CD8-positive, alpha-beta memory T cell (primary cell): ENCODE measurements around the gene SMAD7. TPM values are rescaled to one million over a fixed set of nuclear protein-coding genes. Genes with fewer than 3 reads are reported as not detected.

Source experiments
- CTCF ChIA-PET: fragments of 350-600 bp; sonication (Branson Sonifier 250); formaldehyde crosslinking; loops from one replicate; lab custom pipeline; 2021; ENCODE audit warnings: antibody characterized with exemption; lab: Charles Lee
- POLR2A ChIA-PET: fragments of 350-600 bp; sonication (Branson Sonifier 250); formaldehyde crosslinking; loops from one replicate; lab custom pipeline; 2021; ENCODE audit warnings: antibody characterized with exemption; lab: Charles Lee
- DNase-seq, 5 donors: peaks; one replicate each; pipeline versions ENCODE4 v3.0.0 to v3.0.0-alpha.2; 2020 to 2022; ENCODE audit warnings: mixed read lengths in 1 of 5
- H3K27ac ChIP-seq: one replicate; pipeline ENCODE4 v1.7.0; 2013; ENCODE audit warnings: low read depth, mild to moderate bottlenecking, low read length, moderate library complexity
- H3K27me3 ChIP-seq: 2 replicates; pipeline ENCODE4 v1.7.0; 2013; ENCODE audit warnings: low read length, mild to moderate bottlenecking; ENCODE audit not compliant: insufficient read depth, poor library complexity, severe bottlenecking
- H3K36me3 ChIP-seq: 2 replicates; pipeline ENCODE4 v1.7.0; 2013; ENCODE audit warnings: mild to moderate bottlenecking, low read length, moderate library complexity; ENCODE audit not compliant: insufficient read depth
- H3K4me1 ChIP-seq: 2 replicates; pipeline ENCODE4 v1.7.0; 2013; ENCODE audit warnings: mild to moderate bottlenecking, low read length, moderate library complexity; ENCODE audit not compliant: insufficient read depth
- H3K4me3 ChIP-seq: 2 replicates; pipeline ENCODE4 v1.7.0; 2013; ENCODE audit warnings: mild to moderate bottlenecking, low read length
- H3K9me3 ChIP-seq: 2 replicates; pipeline ENCODE4 v1.7.0; 2013; ENCODE audit warnings: mild to moderate bottlenecking, low read length
- H3K27ac Mint-ChIP-seq, 8 donors: one replicate each; pipeline ENCODE4 v1.8.0; 2020 to 2021; ENCODE audit warnings: mixed read lengths in 8 of 8, mild to moderate bottlenecking in 6 of 8, inconsistent platforms in 3 of 8, moderate library complexity in 3 of 8
- H3K27me3 Mint-ChIP-seq, 2 donors: one replicate each; pipeline ENCODE4 v1.8.0; 2020 to 2021; ENCODE audit warnings: mixed read lengths in 2 of 2, mild to moderate bottlenecking in 1 of 2, moderate library complexity in 1 of 2
- H3K36me3 Mint-ChIP-seq, 3 donors: one replicate each; pipeline ENCODE4 v1.8.0; 2020 to 2021; ENCODE audit warnings: mixed read lengths in 3 of 3, inconsistent platforms in 1 of 3, mild to moderate bottlenecking in 1 of 3
- H3K4me1 Mint-ChIP-seq, 3 donors: one replicate each; pipeline ENCODE4 v1.8.0; 2020 to 2021; ENCODE audit warnings: mixed read lengths in 3 of 3, inconsistent platforms in 1 of 3, mild to moderate bottlenecking in 1 of 3
- H3K4me3 Mint-ChIP-seq, 7 donors: one replicate each; pipeline ENCODE4 v1.8.0; 2020 to 2021; ENCODE audit warnings: mixed read lengths in 7 of 7, mild to moderate bottlenecking in 6 of 7, moderate library complexity in 4 of 7, inconsistent platforms in 2 of 7
- H3K9me3 Mint-ChIP-seq, 5 donors: one replicate each; pipeline ENCODE4 v1.8.0; 2020 to 2022; ENCODE audit warnings: mixed read lengths in 5 of 5, mild to moderate bottlenecking in 3 of 5, moderate library complexity in 2 of 5, inconsistent platforms in 1 of 5
- polyA plus RNA-seq: library from polyadenylated mRNA; unstranded; fragments of 300-500 nt; fragmentation: Illumina TruSeq; gene quantifications from one replicate; pipeline ENCODE4 v1.2.3, GENCODE V29; 2021
- total RNA-seq, 2 experiments: library from RNA; stranded (reverse); gene quantifications; one replicate each; pipeline ENCODE4 v1.2.3, GENCODE V29; 2021

Gene SMAD7
- total and polyA plus RNA-seq, 3 experiments from 2014 or later: 7.0 to 23.3 (median 23.3) TPM

DNA sequence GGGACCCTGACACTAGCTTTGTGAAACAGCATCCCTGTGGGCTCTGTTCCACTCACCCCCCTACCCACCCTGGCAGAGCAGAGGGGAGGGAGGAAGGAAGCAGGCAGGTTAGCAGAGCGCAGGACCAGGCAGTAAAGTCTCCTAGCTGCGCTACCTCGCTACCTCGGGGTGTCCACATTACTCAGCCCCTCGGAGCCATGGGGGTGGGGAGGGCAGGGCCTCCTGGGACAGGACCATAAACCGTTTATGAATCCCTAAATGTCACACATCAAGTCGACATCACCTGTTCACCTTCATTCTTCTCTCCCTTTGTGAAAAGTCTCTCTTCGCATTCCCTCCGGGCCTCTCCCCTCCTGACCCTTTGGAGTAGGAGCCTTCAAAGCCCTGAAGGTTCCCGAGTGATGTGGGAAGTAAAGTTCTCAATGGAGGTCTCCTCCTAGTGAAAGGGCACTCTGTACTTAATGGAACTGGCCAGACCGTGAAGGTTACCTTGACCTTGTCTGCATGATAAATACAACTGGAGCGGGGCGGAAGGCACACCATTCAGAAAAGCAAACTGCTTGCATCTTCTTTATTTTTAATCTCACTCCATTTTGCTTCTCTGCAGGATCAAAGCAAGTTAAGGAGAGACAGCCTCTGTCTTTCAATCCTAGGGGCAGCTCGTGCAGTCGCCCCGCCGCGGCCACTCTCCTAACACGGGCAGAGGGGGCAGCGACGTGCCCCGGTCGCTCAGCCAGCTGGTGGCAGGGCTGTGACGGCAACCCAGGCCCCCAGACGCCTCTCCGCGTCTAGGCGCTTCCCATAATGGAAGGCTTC, 23.7 kb upstream of the SMAD7 start:
- Mint-ChIP-seq H3K27me3 (peaks cover 14 to 17% of the 10 kb centered on the region in 2 donors), H3K4me1 (peaks cover 9 to 12% (median 12%) of the 10 kb centered on the region in 3 donors), H3K27ac (peak overlapping the region in 4 of 8 donors; percentile 48 to 76 (median 62)), H3K9me3 (no peaks in the 10 kb centered on the region), H3K36me3 (no peaks in the 10 kb centered on the region), H3K4me3 (peak overlapping the region; percentile 77 to 89 (median 84))
- peaks cover 9% of the 10 kb centered on the region for H3K4me1 ChIP-seq
- no peak overlapping the region for H3K4me3 ChIP-seq
- ChIA-PET CTCF (no interaction called here), POLR2A (no interaction called here)
- no peaks in the 10 kb centered on the region for H3K36me3 ChIP-seq
- H3K9me3 ChIP-seq: no peaks in the 10 kb centered on the region
- no peak for DNase-seq
- no peaks in the 10 kb centered on the region for H3K27me3 ChIP-seq
- H3K27ac ChIP-seq: no peak overlapping the region

DNA sequence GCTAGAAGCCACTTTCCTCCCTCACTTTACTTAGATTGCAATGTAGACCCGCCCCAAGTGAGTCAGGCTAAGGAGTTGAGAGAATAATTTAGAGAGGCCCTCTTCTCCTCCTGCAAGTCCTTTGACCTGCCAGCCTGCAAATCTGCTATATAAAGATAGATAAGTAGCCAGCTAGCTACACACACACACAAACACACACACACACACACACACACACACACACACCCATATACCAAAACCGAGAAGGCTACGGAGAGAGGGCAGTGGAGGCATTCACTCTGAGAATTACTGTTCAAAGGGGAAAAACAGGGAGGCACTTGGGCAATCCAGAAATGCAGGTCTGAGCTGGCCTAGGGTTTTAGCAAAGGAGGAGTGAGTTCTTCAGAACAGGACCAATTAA, 23.0 kb upstream of the SMAD7 start:
- Histone ChIP-seq H3K4me1 (peaks cover 9% of the 10 kb centered on the region), H3K4me3 (no peak overlapping the region), H3K27ac (no peak overlapping the region), H3K9me3 (no peaks in the 10 kb centered on the region), H3K27me3 (no peaks in the 10 kb centered on the region), H3K36me3 (no peaks in the 10 kb centered on the region)
- peaks cover 9 to 12% (median 12%) of the 10 kb centered on the region in 3 donors for H3K4me1 Mint-ChIP-seq
- no peaks in the 10 kb centered on the region for H3K9me3 Mint-ChIP-seq
- CTCF ChIA-PET: no interaction called here
- H3K27ac Mint-ChIP-seq: peak overlapping the region in 4 of 8 donors; percentile 35 to 67 (median 51)
- peaks cover 10 to 13% of the 10 kb centered on the region in 2 donors for H3K27me3 Mint-ChIP-seq
- H3K36me3 Mint-ChIP-seq: no peaks in the 10 kb centered on the region
- peak overlapping the region in 6 of 7 donors; percentile 37 to 76 (median 44) for H3K4me3 Mint-ChIP-seq
- DNase-seq: no peak
- POLR2A ChIA-PET: no interaction called here

DNA sequence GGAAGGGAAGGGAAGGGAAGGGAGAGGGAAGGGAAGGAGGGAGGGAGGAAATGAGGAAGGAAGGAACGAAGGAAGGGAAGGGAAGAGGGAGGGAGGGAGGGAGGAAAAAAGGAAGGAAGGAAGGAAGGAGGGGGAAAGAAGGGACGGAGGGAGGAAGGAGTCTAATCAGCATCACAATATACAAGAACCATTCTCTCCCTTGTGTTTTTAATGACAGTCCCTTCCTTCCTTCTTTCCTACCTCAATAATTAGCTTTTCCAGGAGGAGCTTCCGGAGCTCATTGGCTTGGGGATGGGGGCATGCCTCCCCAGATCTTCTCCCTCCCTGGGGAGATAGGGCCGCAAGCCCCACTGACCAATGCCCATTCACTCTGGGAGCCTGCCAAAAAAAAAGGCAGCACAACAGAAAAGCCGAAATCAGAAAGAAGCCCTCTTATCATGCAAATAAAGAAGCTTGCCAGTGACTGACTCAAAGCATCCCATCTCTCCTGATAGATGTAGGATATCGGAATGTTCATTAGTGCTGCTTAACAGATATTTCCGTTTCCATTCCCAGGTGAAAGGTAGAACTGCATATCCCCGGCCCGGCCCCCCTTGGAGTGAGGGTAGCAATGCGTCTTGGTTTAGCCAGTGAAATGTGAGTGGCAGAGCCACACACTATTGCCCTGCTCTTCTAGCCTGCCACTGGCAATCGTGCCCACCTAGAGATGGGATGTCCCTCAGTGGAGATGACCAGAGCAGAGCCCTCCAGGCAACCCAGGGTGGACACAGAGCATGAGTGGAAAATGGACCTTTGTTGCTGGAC, 17.8 kb upstream of the SMAD7 start:
- Mint-ChIP-seq H3K4me1 (peaks cover 0 to 2% (median 0%) of the 10 kb centered on the region in 3 donors), H3K9me3 (no peaks in the 10 kb centered on the region), H3K27ac (peak overlapping the region in 2 of 8 donors; percentile 66 to 76), H3K36me3 (no peaks in the 10 kb centered on the region), H3K27me3 (no peaks in the 10 kb centered on the region), H3K4me3 (no peak overlapping the region)
- Histone ChIP-seq H3K27ac (no peak overlapping the region), H3K9me3 (no peaks in the 10 kb centered on the region), H3K36me3 (no peaks in the 10 kb centered on the region), H3K27me3 (no peaks in the 10 kb centered on the region), H3K4me1 (no peaks in the 10 kb centered on the region), H3K4me3 (no peak overlapping the region)
- CTCF ChIA-PET: interaction anchor here (1.4 to 1.8 kb wide), 3 partner anchors 15 to 192 kb away, joined by 4 to 8 read pairs (median 4); no protein-coding TSS in a partner anchor
- POLR2A ChIA-PET: no interaction called here
- no peak for DNase-seq

DNA sequence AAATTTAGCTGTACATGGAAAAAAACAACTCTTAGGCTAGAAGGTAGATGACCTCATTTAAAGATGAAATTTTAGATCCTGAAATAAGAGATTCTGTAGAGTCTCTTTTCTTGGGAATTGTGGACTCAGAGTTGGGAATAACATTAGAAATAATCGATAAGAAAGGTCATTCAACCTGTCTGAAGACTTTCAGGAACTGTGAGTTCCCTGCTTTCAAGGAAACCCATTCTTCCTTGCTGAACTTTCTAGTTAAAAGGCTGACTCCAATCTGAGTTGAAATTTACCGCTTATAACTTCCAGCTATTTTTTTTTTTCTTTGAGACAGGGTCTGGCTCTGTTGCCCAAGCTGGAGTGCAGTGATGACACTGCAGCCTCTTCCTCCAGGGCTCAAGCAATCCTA, 16.8 kb upstream of the SMAD7 start:
- Mint-ChIP-seq H3K9me3 (no peaks in the 10 kb centered on the region), H3K27me3 (peaks cover under 1 to 1% of the 10 kb centered on the region in 2 donors), H3K4me1 (peaks cover 4 to 12% (median 10%) of the 10 kb centered on the region in 3 donors), H3K4me3 (peak overlapping the region in 1 of 7 donors; percentile 23), H3K36me3 (no peaks in the 10 kb centered on the region), H3K27ac (no peak overlapping the region)
- Histone ChIP-seq H3K9me3 (no peaks in the 10 kb centered on the region), H3K27me3 (no peaks in the 10 kb centered on the region), H3K36me3 (no peaks in the 10 kb centered on the region), H3K4me3 (no peak overlapping the region), H3K4me1 (no peaks in the 10 kb centered on the region), H3K27ac (no peak overlapping the region)
- CTCF ChIA-PET: interaction anchor here (1.4 to 1.8 kb wide), 3 partner anchors 14 to 191 kb away, joined by 4 to 8 read pairs (median 4); no protein-coding TSS in a partner anchor
- POLR2A ChIA-PET: no interaction called here
- DNase-seq: no peak

DNA sequence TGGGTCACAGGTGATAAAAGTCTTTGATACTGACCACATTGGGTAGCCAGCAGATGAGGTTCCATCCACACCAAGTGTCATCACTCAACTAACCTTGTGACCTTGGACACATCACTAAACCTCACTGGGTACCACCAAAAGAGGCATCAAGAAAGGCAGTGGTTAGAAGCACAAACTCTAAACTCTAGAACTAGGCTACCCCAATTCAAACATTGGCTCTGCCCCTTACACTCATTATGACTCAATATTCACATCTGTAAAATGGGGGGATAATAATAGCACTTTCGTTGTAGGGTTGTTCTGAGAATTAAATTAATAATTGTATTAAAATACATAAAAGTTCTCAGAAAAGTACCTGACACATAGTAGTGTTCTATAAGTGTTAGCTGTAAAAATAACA, 15.8 kb upstream of the SMAD7 start:
- ChIA-PET CTCF (interaction anchor here (1.7 kb wide), 1 partner anchor 54 kb away, joined by 4 read pairs; no protein-coding TSS in a partner anchor), POLR2A (interaction anchor here (0.7 kb wide), 1 partner anchor 9 kb away, joined by 3 read pairs; no protein-coding TSS in a partner anchor)
- peaks cover 4 to 18% (median 14%) of the 10 kb centered on the region in 3 donors for H3K4me1 Mint-ChIP-seq
- H3K9me3 Mint-ChIP-seq: no peaks in the 10 kb centered on the region
- H3K27ac ChIP-seq: no peak overlapping the region
- no peak overlapping the region for H3K4me3 ChIP-seq
- no peak overlapping the region for H3K4me3 Mint-ChIP-seq
- peaks cover 4 to 6% of the 10 kb centered on the region in 2 donors for H3K27me3 Mint-ChIP-seq
- no peaks in the 10 kb centered on the region for H3K36me3 Mint-ChIP-seq
- H3K27ac Mint-ChIP-seq: no peak overlapping the region
- H3K36me3 ChIP-seq: no peaks in the 10 kb centered on the region
- DNase-seq: no peak
- H3K27me3 ChIP-seq: no peaks in the 10 kb centered on the region
- no peaks in the 10 kb centered on the region for H3K9me3 ChIP-seq
- no peaks in the 10 kb centered on the region for H3K4me1 ChIP-seq

DNA sequence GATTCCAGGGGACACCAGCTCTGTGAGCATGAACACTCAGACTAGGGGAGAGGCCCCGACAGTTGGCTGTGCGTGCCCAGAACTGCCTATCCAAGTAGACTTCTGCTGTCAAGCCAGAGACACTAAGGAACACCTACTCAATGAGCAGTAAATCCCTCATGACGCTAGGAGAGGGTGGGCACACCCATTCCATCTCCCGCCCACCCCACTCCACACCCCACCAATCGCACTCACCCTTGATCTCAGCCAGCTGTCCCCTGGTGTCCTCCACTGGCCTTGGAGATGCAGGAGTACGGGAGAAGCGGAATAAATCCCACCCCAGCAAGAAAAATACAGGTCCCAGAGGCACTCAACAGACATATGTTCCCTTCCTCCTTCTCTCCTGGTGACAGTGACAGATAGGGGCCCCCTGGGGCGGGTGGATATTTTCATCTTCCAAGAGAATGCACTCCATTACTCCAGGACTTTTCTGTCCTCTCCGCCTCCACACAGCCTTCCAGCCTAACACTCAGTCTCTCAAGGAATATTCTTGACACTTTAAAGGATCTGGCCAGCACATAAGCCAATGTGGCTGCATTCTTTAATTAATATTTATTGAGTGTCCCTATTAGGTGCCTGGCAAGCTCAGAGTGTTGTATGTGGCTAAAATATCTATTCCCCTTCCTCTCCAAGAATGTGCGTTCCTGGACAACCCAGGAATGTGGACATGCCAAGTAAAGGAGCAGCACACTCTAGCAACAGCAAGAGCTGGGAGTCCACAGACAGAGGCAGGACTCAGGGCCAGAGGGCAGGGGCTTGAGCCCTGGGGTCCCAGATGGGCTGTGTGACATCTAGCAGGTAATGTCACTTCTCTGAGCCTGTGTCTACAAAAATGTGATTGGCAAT, 13.1 kb upstream of the SMAD7 start:
- Histone ChIP-seq H3K9me3 (no peaks in the 10 kb centered on the region), H3K4me1 (no peaks in the 10 kb centered on the region), H3K4me3 (no peak overlapping the region), H3K27ac (no peak overlapping the region), H3K27me3 (no peaks in the 10 kb centered on the region), H3K36me3 (no peaks in the 10 kb centered on the region)
- Mint-ChIP-seq H3K36me3 (no peaks in the 10 kb centered on the region), H3K4me3 (no peak overlapping the region), H3K4me1 (peaks cover 4 to 18% (median 14%) of the 10 kb centered on the region in 3 donors), H3K27ac (peak overlapping the region in 1 of 8 donors; percentile 71), H3K9me3 (no peaks in the 10 kb centered on the region), H3K27me3 (peaks cover 4 to 8% of the 10 kb centered on the region in 2 donors)
- CTCF ChIA-PET: interaction anchor here (1.1 kb wide), 1 partner anchor 26 kb away, joined by 3 read pairs; no protein-coding TSS in a partner anchor
- POLR2A ChIA-PET: interaction anchor here (1.1 kb wide), 1 partner anchor 9 kb away, joined by 3 read pairs; no protein-coding TSS in a partner anchor
- DNase-seq: no peak

DNA sequence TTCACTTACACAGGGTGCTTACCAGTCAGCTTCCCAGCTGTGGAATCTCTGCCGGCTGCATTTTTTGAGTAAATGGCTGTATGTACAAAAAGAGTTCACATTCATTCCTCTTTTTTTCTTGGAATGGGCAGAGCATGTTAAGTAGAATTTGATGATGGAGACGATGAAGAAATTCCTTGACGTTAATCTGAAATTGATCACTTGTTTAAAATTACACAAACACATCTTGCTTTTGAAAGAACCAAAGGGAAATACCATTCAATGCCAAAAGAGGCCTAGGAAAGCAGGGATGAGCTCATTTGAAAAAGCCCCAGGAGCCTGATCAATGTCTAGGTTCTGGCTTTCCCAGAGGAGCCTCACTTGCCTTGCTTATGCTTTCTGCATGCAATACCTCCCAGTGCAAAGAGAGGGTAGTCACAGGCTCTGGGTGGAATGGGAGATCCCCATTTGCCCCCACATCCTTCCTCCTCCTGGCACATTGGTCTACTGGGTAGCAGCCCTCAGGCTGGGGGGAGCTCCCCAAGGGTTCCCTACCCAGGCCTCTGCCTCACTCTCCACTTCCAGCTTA, 12.3 kb upstream of the SMAD7 start:
- no peak overlapping the region for H3K4me3 ChIP-seq
- H3K9me3 ChIP-seq: no peaks in the 10 kb centered on the region
- H3K27me3 ChIP-seq: no peaks in the 10 kb centered on the region
- H3K4me3 Mint-ChIP-seq: no peak overlapping the region
- H3K27me3 Mint-ChIP-seq: peaks cover 4 to 8% of the 10 kb centered on the region in 2 donors
- peak in 1 of 5 donors; percentile 47 for DNase-seq
- no peaks in the 10 kb centered on the region for H3K36me3 ChIP-seq
- H3K27ac ChIP-seq: no peak overlapping the region
- POLR2A ChIA-PET: interaction anchor here (1.1 kb wide), 1 partner anchor 9 kb away, joined by 3 read pairs; no protein-coding TSS in a partner anchor
- no peak overlapping the region for H3K27ac Mint-ChIP-seq
- no peaks in the 10 kb centered on the region for H3K36me3 Mint-ChIP-seq
- CTCF ChIA-PET: interaction anchor here (1.1 to 1.6 kb wide), 2 partner anchors 11 to 25 kb away, joined by 3 read pairs; no protein-coding TSS in a partner anchor
- H3K4me1 Mint-ChIP-seq: peaks cover 4 to 18% (median 14%) of the 10 kb centered on the region in 3 donors
- H3K4me1 ChIP-seq: no peaks in the 10 kb centered on the region
- no peaks in the 10 kb centered on the region for H3K9me3 Mint-ChIP-seq
